ENCODE data around the gene TRIM46. TPM values are rescaled to one million over a fixed set of nuclear protein-coding genes. Genes with fewer than 3 reads are reported as not detected.

TRIM46 gene
- total RNA-seq, 4 donors from 2014 or later, result 0.35 to 1.9 (median 0.40) TPM; not detected in 1

GRCh38 chr1:155133799-155134281 lies 39.8 kb upstream of the TRIM46 start:
- Histone ChIP-seq H3K27ac (peak overlapping the region in 3 of 4 donors; percentile 95 to 99 (median 99)), H3K36me3 (peaks cover 0 to 49% of the 10 kb centered on the region in 2 donors), H3K9me3 (no peaks in the 10 kb centered on the region), H3K27me3 (no peaks in the 10 kb centered on the region), H3K4me1 (peaks cover 0 to 95% (median 23%) of the 10 kb centered on the region in 3 donors), H3K4me3 (no peak overlapping the region)
- TF ChIP-seq POLR2A (IDR thresholded peaks at IDR 0.05), result no peak
- no peak for TF ChIP-seq EP300 (IDR thresholded peaks at IDR 0.05)
- TF ChIP-seq CTCF (IDR thresholded peaks at IDR 0.05), result no peak
- TF ChIP-seq POLR2AphosphoS5 (IDR thresholded peaks at IDR 0.05), result no peak
- WGBS, 2 donors (ENCODE audit: low coverage in 1 of 2), result 76% methylated on average over 3 of the region's 7 CpGs; no CpG with 5 or more reads in 1 of the 2 donors
- no peak for ATAC-seq

- ATAC-seq, result no peak
- 50% methylated on average over 1 of the region's 1 CpG; no CpG with 5 or more reads in 1 of the 2 donors for WGBS, 2 donors (ENCODE audit: low coverage in 1 of 2)
- Histone ChIP-seq H3K9me3 (no peaks in the 10 kb centered on the region), H3K4me1 (peaks cover 0 to 95% (median 27%) of the 10 kb centered on the region in 3 donors), H3K36me3 (peaks cover 0 to 49% of the 10 kb centered on the region in 2 donors), H3K4me3 (peak overlapping the region in 1 of 2 donors; percentile 64), H3K27ac (peak overlapping the region; percentile 94 to 99 (median 97)), H3K27me3 (no peaks in the 10 kb centered on the region)
- no peak for TF ChIP-seq POLR2A (IDR thresholded peaks at IDR 0.05)
- TF ChIP-seq POLR2AphosphoS5 (IDR thresholded peaks at IDR 0.05), result no peak
- TF ChIP-seq EP300 (IDR thresholded peaks at IDR 0.05), result no peak
- no peak for TF ChIP-seq CTCF (IDR thresholded peaks at IDR 0.05)
Observed at GRCh38 chr1:155134322-155134721, 39.3 kb upstream of the TRIM46 start.

GRCh38 chr1:155134880-155135414 lies 38.7 kb upstream of the TRIM46 start:
- 2 to 4% methylated on average over 5 to 12 of the region's 18 CpGs for WGBS, 2 donors (ENCODE audit: low coverage in 1 of 2)
- Histone ChIP-seq H3K4me1 (peaks cover 0 to 95% (median 27%) of the 10 kb centered on the region in 3 donors), H3K4me3 (peak overlapping the region; percentile 64 to 72), H3K9me3 (no peaks in the 10 kb centered on the region), H3K36me3 (peaks cover 0 to 49% of the 10 kb centered on the region in 2 donors), H3K27me3 (no peaks in the 10 kb centered on the region), H3K27ac (peak overlapping the region; percentile 94 to 99 (median 97))
- TF ChIP-seq POLR2AphosphoS5 (IDR thresholded peaks at IDR 0.05), result peak; percentile 95
- TF ChIP-seq EP300 (IDR thresholded peaks at IDR 0.05), result no peak
- peak; percentile 87 for ATAC-seq

GRCh38 chr1:155135415-155136028 lies 38.1 kb upstream of the TRIM46 start, which contains the start of gene SLC50A1:
Gene SLC50A1 (plus strand): TSS chr1:155135852. CDS start chr1:155135912, 60 bp downstream.
- Histone ChIP-seq H3K4me3 (peak within 1 kb of the TSS; percentile 64 to 72), H3K27ac (peak within 1 kb of the TSS; percentile 94 to 99 (median 97)), H3K9me3 (no peaks in the 10 kb centered on the region), H3K27me3 (no peaks in the 10 kb centered on the region), H3K36me3 (peaks cover 0 to 49% of the 10 kb centered on the region in 2 donors), H3K4me1 (peaks cover 0 to 92% (median 25%) of the 10 kb centered on the region in 3 donors)
- ATAC-seq, result peak; percentile 92
- 1% methylated on average over 20 of the region's 52 CpGs; no CpG with 5 or more reads in 1 of the 2 donors for WGBS, 2 donors (ENCODE audit: low coverage in 1 of 2)
- TF ChIP-seq CTCF (IDR thresholded peaks at IDR 0.05), result peak in 3 of 4 experiments; percentile 42 to 79 (median 76)
- peak; percentile 86 for TF ChIP-seq POLR2AphosphoS5 (IDR thresholded peaks at IDR 0.05)
- TF ChIP-seq EP300 (IDR thresholded peaks at IDR 0.05), result no peak
- TF ChIP-seq POLR2A (IDR thresholded peaks at IDR 0.05), result peak; percentile 75 to 82

GRCh38 chr1:155136748-155137147 lies 36.9 kb upstream of the TRIM46 start:
- ATAC-seq, result no peak
- peak overlapping the region; percentile 64 to 72 for H3K4me3 ChIP-seq
- H3K27ac ChIP-seq, result peak overlapping the region; percentile 94 to 99 (median 97)
- peaks cover 0 to 42% of the 10 kb centered on the region in 2 donors for H3K36me3 ChIP-seq
- 18 to 53% methylated on average over 5 to 6 of the region's 6 CpGs for WGBS, 2 donors (ENCODE audit: low coverage in 1 of 2)
- no peaks in the 10 kb centered on the region for H3K27me3 ChIP-seq
- no peaks in the 10 kb centered on the region for H3K9me3 ChIP-seq
- TF ChIP-seq CTCF (IDR thresholded peaks at IDR 0.05) (no peak), POLR2A (IDR thresholded peaks at IDR 0.05) (no peak), EP300 (IDR thresholded peaks at IDR 0.05) (no peak), POLR2AphosphoS5 (IDR thresholded peaks at IDR 0.05) (no peak)
- peaks cover 0 to 83% (median 27%) of the 10 kb centered on the region in 3 donors for H3K4me1 ChIP-seq
